Left hindlimb (tissue), 1 donor: Measurements from ENCODE around the gene ELOVL7.
"Not testable (repeated sequence)": the region's sequence is repeated elsewhere in the genome, so short reads cannot be mapped to it uniquely, and the experiment has no call there.

ENCODE experiments used
- DNase-seq: peaks from one replicate; pipeline ENCODE4 v3.0.0-alpha.2; 2018

Gene ELOVL7

DNA sequence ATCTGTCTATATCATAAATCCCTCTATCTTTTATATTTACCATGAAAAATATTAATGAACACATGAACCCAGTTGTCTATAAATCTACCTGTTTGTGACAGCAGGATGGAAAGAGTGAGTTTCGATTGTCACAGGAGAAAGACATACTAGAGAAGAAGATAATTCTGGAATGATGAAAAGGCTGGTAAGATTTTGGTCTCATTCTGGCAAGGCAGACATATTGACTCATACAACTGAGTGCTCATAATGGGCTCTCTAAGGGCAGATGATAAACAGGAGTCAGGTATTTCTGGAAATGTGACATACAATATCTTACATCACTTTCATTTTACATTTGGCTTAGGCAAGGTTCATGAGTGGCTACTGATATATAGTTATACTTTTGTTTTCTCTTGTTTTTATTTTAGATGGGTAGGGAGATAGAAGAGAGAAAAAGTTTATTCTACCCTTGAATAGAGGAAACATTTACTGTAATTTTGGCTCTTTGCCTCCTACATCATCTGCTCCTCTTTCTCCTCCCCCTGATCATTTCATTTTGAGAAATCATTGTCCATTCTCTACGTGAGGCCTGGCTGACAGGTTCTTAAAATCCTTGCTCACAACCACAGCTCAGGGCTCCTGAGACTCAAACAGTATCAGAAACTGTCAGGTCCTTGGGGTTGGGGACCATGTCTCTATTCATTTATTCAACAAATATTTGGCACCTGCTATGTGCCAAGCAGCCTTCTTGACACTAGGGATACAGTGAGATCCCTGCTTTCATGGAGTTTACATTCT is 14.4 kb downstream of the ELOVL7 start:
- DNase-seq, result no peak

DNA sequence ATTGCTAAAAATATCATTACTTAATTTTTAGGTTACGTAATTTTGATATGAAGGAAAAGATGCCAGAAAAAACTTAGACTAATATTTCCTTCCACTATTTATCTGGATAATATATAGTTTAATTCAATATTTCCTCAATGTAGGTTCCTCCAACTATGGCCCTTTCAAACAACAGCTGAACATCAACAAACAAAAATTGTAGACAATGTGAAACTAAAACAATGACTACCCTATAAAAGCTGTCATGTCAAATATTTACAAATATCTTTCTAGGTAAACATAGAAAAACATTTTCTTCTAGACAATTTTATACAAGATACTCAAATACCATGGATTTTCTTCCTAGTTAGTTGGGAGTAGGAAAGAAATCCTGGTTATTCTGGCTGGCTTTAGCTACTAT is 16.9 kb downstream of the ELOVL7 start:
- no peak for DNase-seq

DNA sequence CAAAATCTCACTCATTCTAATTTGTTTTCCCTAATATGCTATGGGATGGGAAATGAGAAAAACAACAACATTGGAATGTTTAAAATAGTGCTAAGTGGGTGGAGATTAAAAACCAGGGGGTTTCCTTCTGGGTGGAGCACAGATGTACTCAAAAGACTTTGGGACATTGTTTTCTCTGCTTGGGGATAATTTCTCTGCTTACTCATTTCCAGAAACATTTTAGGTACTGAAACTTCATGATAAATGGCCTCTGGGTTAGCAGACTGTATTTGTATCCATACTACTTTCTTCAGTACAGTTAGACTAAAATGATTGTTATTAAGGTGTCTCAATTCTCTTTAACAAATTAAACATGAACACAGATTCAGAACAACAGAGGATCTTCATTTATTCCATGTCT is 17.4 kb downstream of the ELOVL7 start:
- DNase-seq, result no peak

DNA sequence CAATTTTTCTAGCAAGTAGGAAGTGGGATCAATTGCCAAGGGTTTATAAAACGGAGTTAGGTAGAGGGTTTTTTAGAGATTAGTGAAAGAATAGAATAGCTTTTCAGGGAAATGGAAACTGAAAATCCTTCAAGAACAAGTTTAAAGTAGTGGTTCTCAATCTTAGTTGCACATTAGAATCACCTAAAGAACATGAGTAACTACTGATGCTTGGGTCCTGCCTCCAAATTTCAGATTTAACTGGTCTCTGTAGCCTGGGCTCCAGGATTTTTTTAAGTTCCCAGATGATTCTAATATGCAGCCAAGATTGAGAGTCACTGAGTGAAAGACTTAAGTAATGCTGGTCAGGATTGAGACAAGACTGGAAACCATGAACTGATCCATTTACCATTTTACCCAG is 20.5 kb downstream of the ELOVL7 start:
- no peak for DNase-seq

DNA sequence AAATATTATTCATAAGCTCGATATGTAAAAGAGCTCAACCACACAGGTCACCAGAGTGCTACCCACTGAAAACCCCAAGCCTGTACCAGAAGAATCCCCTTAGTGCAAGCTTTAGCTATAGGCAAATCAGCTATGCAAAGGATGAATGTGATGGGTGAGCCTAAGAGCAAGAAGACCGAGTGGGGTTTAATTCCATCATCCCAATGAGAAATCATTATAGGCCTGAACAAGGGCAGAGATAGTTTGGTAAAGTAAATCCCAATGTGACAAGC is 21.8 kb downstream of the ELOVL7 start:
- no peak for DNase-seq

DNA sequence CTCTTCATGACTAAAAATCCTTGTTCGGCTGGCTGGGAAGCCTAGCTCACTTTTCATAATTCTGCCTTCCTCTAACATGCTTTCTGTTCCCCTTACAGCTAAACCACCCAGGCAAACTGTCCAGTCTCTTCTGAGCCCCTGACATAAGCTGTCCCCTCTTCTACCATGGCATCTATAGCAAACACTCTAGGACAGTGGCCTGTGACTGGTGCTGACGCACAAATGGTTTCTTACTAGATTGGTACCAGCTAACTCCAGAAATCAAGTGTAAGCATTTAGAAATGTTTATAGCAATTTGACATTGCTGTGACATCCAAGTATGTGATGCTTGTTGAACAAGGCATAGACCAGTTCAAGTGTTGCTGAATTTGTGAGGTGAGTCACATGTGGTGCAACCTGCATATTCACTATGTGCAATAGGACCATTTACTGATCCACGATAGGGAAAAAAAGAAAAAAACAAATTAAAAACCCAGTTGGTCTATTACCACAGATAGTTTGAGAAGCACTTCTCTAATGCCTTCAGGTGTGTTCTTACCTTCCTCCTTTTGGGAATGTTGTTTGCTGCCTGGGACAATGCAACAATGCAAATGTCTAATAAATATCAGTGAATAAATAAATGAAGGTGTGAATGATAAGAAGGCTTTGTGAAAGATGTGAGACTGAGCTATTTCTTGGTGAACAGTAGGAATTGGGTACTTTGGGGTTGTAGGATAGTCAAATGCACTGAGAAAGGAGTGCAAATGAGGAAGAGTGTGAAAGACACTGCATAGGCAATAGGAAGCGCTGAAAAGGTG is 22.4 kb downstream of the ELOVL7 start:
- DNase-seq, result no peak

DNA sequence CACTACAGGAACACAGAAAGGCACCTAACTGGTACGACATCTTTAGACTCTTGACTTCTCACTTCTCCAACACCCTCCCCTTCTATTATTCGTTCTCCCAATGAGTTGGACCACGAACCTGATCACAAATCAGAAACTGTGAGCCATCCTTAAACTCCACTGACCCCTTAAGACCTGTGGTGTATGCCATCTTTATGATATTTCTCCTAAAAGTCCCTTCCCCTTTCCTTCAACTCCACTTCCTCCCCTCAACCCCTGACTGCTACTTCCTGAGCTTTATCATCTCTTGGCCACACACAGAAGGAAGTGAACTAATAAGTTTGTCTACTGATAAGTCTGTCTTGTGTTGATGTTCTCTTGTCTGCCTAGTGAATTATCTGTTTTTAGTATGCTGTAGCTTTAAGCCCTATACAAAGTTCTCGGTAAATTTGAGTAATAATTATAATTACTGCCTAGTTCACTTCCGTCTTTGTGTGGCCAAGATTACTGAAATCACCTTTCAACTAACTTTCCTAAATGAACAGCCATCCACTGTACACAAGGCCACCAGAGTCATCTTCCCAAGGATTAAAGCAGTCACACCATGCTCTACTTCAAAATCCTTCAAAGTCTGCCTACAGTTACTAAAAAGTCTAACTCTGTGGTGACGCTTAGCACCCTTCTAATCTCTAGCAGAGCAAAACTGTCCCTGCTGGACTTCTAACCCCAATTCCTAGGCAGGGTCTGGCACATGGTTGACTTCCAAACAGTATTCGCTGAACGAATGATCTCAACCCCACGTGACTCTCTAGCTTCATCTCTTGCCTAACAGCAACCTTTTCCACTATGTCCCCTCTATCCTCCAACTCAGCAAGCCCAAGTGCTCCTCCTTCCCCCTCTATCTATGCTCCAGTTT is 23.2 kb downstream of the ELOVL7 start:
- no peak for DNase-seq

DNA sequence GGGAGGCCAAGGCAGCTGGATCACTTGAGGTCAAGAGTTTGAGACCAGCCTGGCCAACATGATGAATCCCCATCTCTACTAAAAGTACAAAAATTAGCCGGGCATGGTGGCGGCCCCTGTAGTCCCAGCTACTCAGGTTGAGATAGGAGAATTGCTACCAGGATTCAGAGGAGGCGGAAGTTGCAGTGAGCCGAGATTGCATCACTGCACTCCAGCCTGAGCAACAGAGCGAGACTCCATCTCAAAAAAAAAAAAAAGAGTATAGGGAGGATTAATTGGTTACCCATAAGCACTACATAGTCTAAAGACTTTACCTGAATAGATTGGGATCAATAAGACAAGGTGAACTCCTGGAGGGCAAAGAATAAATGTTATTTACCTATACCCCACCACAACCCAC is 27.9 kb downstream of the ELOVL7 start:
- DNase-seq, result not testable (repeated sequence)

DNA sequence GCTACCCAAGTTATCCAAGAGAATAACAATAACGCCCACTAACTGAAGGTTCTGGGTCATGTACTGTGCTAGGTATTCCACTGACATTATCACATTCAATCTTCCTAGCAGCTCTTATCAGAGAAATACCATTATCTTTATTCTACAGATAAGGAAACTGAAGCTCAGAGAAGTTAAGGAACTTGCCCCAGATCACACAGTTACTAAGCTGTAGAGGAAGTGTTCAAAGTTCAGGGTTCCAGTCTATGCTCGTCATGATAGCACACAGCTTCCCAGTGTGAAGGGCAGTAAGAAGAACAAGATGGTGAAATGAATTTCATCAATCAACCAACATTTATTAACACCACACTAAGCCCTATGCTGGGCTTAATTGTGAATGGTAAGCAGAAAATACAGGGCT is 29.6 kb downstream of the ELOVL7 start:
- no peak for DNase-seq

DNA sequence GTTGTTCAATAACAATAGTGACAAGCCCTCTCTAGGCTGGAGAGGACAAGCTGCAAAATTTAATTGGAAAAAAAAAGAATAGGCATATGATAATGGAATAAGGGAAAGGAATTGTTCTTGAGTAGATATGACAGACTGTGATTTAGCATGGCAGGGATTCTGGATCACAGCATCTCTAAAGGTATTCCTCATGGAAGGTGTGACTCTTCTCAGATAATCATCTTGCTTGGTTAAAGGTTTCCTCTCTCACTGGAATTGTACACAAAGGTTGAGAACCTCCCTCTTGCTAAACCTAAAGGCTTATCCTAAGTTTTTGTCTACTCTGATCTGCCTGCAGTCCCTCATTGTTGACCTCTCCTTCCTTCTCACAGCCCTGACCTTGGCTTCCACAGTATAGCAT is 31.6 kb downstream of the ELOVL7 start:
- no peak for DNase-seq

DNA sequence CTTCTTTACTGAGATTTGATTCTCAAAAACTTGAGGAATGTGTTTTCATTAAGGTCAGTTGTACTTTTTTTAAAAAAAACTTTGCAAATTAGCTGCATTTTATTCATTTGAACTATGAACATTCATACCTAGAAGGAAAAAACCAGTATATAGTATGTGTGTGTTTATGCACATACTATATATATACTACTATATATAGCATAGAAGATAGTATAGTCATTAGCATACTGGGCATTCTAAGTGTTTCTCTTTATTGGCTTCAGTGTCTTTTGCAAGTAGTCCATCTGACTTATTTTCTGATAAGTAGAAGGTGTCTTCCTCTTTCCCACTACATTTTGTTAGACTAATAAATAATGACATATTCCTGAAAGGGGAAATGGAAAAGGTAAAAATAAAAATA is 33.0 kb downstream of the ELOVL7 start:
- no peak for DNase-seq

DNA sequence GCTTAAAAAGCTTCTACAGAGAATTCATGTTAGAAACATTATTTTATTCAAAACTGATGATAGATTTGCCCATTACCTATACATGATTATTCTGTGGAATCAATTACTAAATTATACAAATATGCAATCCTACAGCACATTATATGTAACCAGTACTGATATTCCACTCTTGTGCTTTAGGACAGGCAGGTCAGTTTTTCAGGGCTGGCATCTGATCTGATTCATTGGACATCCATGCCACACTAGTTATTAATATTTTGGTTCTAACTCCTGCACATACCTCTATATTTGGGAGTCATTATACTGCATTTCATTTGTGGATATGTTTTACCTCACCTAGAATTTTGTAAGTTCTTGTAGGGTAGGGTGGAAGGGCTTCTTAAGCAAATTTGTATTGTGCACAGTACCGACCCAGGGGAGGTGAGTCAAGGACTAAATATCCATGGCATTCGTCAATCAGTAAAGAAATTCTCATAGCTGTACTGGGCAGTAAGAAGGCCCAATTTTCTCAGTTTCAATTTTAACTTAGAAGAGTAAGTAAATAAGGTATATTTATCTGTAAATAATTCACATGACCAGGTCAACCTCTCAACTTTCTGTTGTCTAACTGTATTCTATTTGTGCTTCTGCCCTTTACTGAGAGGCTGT is 33.5 kb downstream of the ELOVL7 start:
- no peak for DNase-seq

DNA sequence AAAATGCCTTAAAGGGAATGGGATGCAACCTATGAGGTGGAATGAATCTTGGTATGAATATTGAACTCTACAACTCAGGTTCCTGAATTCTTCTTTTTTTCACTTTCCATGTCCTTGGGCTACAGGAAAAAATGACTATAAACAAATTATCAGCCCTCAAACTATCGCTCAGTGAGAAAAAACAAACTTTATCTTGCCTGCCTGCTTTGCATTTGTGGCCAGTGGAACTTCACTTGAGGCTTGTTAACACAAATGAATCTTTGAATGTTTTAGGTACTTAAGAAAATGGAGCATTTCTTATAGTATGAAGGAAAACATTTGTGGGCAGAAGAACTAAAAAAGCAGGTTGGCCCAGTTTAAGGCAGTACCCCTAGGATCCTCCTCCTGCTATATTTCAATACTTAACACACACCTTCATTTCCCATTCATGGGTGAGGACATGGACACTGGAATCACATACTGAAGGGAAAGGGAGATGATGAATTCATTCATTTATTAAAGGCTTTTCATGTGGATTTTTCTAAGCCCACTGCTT is 34.1 kb downstream of the ELOVL7 start:
- DNase-seq, result no peak

DNA sequence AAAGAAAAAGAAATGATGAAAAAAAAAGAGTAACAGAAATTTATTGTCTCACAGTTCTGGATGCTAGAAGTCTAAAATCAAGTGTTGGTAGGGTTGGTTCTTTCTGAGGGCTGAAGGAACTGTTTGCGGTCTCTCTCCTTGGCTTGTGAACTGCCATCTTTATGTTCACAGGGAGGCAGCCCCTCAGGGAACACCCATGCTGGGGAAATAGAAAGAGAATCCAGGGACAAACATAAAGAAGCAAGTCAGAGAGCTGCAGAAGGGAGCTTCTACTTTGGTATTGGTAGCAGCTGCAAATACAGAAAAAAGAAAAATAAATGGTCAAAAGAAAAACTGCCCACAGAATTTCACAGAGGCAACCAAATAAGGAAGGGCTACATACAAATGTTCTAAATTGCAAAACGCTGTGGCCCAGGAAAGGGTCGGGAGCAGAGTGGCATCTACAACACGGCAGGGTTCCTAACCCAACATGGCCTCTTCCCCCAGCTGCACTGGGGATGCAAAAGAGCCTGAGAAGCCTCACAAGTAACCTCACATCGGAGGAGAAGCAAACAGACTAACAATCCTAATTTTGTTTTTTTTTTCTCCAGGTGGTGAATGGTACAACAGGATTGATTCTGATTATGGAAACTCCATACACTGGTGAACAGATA is 37.4 kb downstream of the ELOVL7 start:
- no peak for DNase-seq

DNA sequence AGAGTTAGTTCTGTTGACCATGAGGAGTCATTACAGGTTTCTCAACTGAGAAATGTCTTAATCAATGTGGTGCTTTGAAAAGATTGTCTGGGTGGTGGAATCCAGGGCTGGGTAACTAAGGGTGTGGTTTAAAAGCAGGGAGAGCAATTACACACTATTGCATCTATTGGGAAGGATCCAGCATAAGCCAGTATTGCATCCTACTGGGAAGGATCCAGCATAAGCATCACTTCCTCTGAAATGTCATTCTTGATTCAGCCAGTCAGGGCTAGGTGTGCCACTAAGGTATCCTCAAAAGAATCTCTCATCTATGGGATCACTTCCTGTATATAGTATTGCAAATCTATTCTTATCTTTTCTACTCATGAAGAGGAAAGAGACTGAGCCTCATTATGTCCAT is 38.6 kb downstream of the ELOVL7 start:
- DNase-seq, result no peak

DNA sequence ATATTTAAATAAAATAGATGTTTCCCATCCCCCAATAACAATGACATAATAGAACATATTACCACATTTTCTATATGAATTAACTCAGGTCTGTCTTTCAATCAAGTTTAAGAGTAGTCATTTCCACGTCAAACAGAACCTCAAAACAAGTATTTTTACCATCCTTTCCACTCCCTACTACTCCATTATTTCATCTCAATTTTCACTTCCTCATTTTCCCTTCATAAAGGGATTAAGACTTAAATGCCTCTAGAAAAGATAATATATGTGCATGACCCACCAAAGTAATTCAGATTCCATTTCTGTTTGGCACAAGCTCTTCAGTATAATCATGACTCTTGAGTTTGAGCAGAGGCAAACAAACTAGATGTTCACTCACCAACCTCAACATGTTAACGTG is 40.4 kb downstream of the ELOVL7 start:
- DNase-seq, result no peak

DNA sequence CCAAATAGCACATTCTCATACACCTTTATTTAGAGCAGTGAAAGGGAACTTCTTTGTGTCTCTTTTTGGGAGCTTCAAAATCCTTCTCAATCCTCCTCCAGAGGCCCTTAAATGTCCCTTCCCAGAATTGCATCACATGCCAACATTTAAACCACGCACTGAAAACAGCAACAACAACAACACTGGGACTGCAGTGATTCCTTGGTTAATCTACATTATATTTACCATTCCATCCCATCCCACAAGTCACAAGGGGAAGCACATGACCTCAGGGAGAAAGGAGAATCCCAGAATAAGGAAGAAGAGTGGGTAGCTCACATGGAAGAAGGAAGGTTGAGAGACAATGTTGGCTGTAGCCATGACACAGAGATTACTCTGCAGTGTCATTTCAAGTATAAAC is 41.1 kb downstream of the ELOVL7 start:
- DNase-seq, result no peak

DNA sequence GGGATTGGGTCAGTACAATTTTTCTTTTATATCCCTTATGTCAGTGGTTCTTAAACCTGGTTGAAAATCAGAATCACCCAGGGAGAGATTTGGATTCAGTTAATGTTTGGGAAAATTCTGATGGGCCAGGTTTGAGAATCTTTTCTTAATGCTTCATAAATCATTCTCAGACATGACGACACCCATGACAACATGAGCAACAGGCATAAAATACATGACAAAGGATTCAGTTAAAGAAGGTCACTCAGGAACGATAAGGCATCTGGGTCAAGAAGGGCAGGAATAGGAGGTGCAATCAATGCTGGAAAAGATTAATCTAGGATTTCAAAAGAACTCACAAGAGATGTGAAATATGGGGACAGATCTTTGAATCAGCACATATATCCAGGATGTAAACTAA is 41.8 kb downstream of the ELOVL7 start:
- no peak for DNase-seq

DNA sequence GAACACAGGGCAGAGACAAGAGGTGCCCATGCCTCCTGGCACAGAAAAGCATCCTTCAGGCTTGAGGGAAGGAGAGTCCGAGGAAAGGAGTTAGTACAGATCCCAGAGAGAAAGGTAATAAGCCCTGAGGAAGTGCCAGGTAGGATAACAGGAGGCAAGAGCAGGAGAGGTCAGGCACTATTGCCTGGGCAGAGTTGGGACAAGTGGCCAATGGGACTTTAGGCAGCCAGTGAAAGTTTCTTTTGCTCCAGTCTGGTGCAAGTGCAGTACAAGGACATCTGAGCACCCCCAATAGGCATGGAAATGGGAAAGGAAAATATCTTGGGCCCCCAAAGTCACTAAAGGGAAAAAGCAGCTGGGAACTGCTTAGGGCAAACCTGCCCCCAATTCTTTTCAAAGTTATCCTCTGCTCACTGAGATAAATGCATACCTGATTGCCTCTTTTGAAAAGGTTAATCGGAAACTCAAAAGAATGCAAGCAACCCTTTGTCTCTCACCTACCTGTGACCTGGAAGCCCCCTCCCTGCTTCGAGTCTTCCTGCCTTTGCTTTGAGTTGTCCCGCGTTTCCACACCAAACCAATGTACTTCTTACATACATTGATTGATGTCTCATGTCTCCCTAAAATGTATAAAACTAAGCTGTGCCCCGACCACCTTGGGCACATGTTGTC is 46.5 kb downstream of the ELOVL7 start:
- DNase-seq, result no peak

DNA sequence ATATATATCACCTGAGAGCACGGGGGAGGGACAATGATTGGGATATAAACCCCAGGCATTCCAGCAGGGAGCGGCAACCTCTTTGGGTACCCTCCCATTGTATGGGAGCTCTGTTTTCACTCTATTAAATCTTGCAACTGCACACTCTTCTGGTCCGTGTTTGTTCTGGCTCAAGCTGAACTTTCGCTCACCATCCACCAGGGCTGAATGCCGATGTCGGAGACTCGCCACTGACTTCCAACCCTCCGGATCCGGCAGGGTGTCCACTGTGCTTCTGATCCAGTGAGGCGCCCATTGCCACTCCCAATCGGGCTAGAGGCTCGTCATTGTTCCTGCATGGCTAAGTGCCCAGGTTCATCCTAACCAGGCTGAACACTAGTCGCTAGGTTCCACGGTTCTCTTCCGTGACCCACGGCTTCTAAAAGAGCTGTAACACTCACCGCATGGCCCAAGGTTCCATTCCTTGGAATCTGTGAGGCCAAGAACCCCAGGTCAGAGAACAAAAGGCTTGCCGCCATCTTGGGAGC is 48.6 kb downstream of the ELOVL7 start:
- DNase-seq, result not testable (repeated sequence)

DNA sequence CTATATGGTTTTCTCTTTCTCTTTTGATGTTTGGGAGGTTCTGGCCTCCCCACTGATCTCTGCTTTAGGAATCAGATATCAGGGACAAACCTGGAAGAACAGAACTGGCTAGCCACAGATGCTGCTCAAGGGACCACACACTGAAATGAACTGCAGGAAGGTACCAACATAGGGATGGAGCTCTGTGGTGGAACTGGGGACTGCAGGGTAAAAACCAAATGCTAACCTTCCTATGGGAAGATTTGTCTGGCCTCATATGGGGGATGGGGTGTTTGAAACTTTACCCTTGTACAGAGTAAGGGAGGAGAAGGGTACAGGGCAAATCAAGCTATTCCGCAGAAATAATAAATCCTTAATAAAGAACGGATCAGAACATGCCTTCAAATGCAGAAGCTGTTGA is 49.4 kb downstream of the ELOVL7 start:
- no peak for DNase-seq

DNA sequence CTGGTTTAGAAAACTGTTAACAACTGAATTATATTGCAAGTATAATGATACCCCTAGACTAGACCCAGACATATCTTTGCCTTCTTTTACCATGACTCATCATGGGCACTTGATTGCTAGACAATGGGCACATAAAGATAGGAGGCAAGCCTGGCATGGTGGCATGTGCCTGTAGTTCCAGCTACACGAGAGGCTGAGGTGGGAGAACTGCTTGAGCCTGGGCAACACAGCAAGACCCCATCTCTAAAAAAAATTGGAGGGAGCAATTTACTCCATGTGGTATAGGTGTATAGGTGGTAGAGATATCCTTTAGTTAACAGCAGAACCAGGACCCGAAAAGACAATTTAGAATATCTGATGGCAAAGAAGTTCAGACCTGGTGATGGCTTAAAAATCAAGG is 51.6 kb downstream of the ELOVL7 start:
- DNase-seq, result no peak
